SK-N-SH (cell line): Measurements from ENCODE around the gene RSAD2. TPM values are rescaled to one million over a fixed set of nuclear protein-coding genes. Genes with fewer than 3 reads are reported as not detected.

Experiments used
- CTCF ChIA-PET: fragments of 300-600, 350-600 bp; formaldehyde crosslinking; extraction: SDS; loops from one replicate; lab custom pipeline; 2021; lab: Yijun Ruan, JAX
- POLR2A ChIA-PET: fragments of 350-600 bp; sonication (Branson Sonifier 250); formaldehyde crosslinking; extraction: SDS; loops from one replicate; lab custom pipeline; 2020; ENCODE audit warnings: antibody characterized with exemption, inconsistent platforms; lab: Yijun Ruan, JAX
- DNase-seq: peaks from one replicate; pipeline ENCODE4 v3.0.0; 2012
- H2AFZ ChIP-seq: fragments of 200-600 bp; sonication (generic); 2 replicates; pipeline ENCODE4 v1.8.1; 2016; ENCODE audit warnings: antibody characterized with exemption, mild to moderate bottlenecking, low read depth
- H3F3A ChIP-seq: fragments of 200-600 bp; sonication (generic); replicated peaks from 2 replicates; pipeline ENCODE3; 2016; ENCODE audit warnings: antibody characterized with exemption, mild to moderate bottlenecking; ENCODE audit not compliant: insufficient read depth
- H3K27ac ChIP-seq, 2 experiments: fragments of 200-500 bp in 1 of 2; fragments of 200-600 bp in 1 of 2; sonication (Bioruptor generic) in 1 of 2; sonication (generic), shearing (Covaris generic) in 1 of 2; 2 replicates each; pipeline versions ENCODE4 v1.5.1 to v1.6.1; 2014 to 2016; ENCODE audit warnings: low read depth in 2 of 2, inconsistent platforms in 1 of 2, low read length in 1 of 2, mild to moderate bottlenecking in 1 of 2, mixed read lengths in 1 of 2
- H3K27me3 ChIP-seq: fragments of 200-600 bp; sonication (generic), shearing (Covaris generic); 2 replicates; pipeline ENCODE4 v1.6.1; 2016; ENCODE audit warnings: mixed run types; ENCODE audit not compliant: insufficient read depth
- H3K36me3 ChIP-seq, 2 experiments: fragments of 200-500 bp in 1 of 2; fragments of 200-600 bp in 1 of 2; sonication (Bioruptor generic) in 1 of 2; sonication (generic) in 1 of 2; replicated peaks in 1 of 2; 2 replicates each; pipeline versions ENCODE3 to v1.5.1; 2014 to 2016; ENCODE audit warnings: low read length in 1 of 2, mild to moderate bottlenecking in 1 of 2; ENCODE audit not compliant: insufficient read depth in 2 of 2, control insufficient read depth in 1 of 2
- H3K4me1 ChIP-seq, 2 experiments: fragments of 200-500 bp in 1 of 2; fragments of 200-600 bp in 1 of 2; sonication (Bioruptor generic) in 1 of 2; sonication (generic), shearing (Covaris generic) in 1 of 2; 2 replicates each; pipeline versions ENCODE4 v1.5.1 to v1.6.1; 2014 to 2016; ENCODE audit warnings: low read depth in 1 of 2, low read length in 1 of 2, mixed run types in 1 of 2; ENCODE audit not compliant: insufficient read depth in 2 of 2, control insufficient read depth in 1 of 2
- H3K4me2 ChIP-seq: fragments of 200-600 bp; sonication (generic), shearing (Covaris generic); 2 replicates; pipeline ENCODE4 v1.6.1; 2017; ENCODE audit warnings: mixed run types
- H3K4me3 ChIP-seq, 2 experiments: fragments of 200-500 bp in 1 of 2; fragments of 200-600 bp in 1 of 2; sonication (Bioruptor generic) in 1 of 2; sonication (generic), shearing (Covaris generic) in 1 of 2; 2 replicates each; pipeline versions ENCODE4 v1.5.1 to v1.8.1; 2014 to 2016; ENCODE audit warnings: low read depth in 2 of 2, inconsistent platforms in 1 of 2, low read length in 1 of 2, mild to moderate bottlenecking in 1 of 2, mixed read lengths in 1 of 2, moderate library complexity in 1 of 2
- H3K79me2 ChIP-seq: fragments of 200-600 bp; sonication (generic); 2 replicates; pipeline ENCODE4 v1.8.1; 2017; ENCODE audit warnings: mild to moderate bottlenecking; ENCODE audit not compliant: insufficient read depth
- H3K9ac ChIP-seq: fragments of 200-600 bp; sonication (generic); 2 replicates; pipeline ENCODE4 v1.6.1; 2017; ENCODE audit warnings: mixed run types
- H3K9me2 ChIP-seq: fragments of 200-600 bp; sonication (generic); 2 replicates; pipeline ENCODE4 v1.6.1; 2017; ENCODE audit warnings: mixed run types
- H3K9me3 ChIP-seq: fragments of 200-600 bp; sonication (generic); 2 replicates; pipeline ENCODE4 v1.6.1; 2017; ENCODE audit warnings: mixed run types, mild to moderate bottlenecking, moderate library complexity
- H4K20me1 ChIP-seq: fragments of 200-600 bp; sonication (generic); 2 replicates; pipeline ENCODE4 v1.6.1; 2017; ENCODE audit warnings: mild to moderate bottlenecking, mixed run types; ENCODE audit not compliant: insufficient read depth
- CHD2 ChIP-seq: fragments of 150-350 bp; IDR thresholded peaks from 2 replicates; pipeline ENCODE4 v1.6.1; 2018; ENCODE audit warnings: low read length; ENCODE audit not compliant: partially characterized antibody
- EP300 ChIP-seq, 2 experiments: IDR thresholded peaks; 2 replicates each; pipeline versions ENCODE4 v1.4.0 to v1.6.1; 2012; ENCODE audit warnings: borderline replicate concordance in 1 of 2, low read depth in 1 of 2, low read length in 1 of 2
- EZH2phosphoT487 ChIP-seq: fragments of 200-600 bp; sonication (generic); IDR thresholded peaks from 2 replicates; pipeline ENCODE4 v1.6.1; 2017; ENCODE audit warnings: low read depth, mixed run types, mild to moderate bottlenecking, antibody characterized with exemption, moderate library complexity, borderline replicate concordance
- FOSL2 ChIP-seq: IDR thresholded peaks from 2 replicates; pipeline ENCODE4 v1.4.0; 2012; ENCODE audit warnings: low read depth, mild to moderate bottlenecking, moderate library complexity, borderline replicate concordance
- FOXJ3 ChIP-seq: sonication (generic); formaldehyde crosslinking; IDR thresholded peaks from 2 replicates; pipeline ENCODE4 v1.5.1; 2020; ENCODE audit warnings: mild to moderate bottlenecking, missing genetic modification reagents
- FOXM1 ChIP-seq: IDR thresholded peaks from 2 replicates; pipeline ENCODE4 v1.4.0; 2012; ENCODE audit warnings: low read depth, mild to moderate bottlenecking
- GABPA ChIP-seq: IDR thresholded peaks from 2 replicates; pipeline ENCODE4 v1.4.0; 2012; ENCODE audit warnings: low read depth, mild to moderate bottlenecking
- GATA2 ChIP-seq: sonication (generic); formaldehyde crosslinking; IDR thresholded peaks from 2 replicates; pipeline ENCODE4 v1.5.0; 2020; ENCODE audit warnings: mild to moderate bottlenecking, missing genetic modification reagents
- IRF3 ChIP-seq: fragments of 150-350 bp; IDR thresholded peaks from 2 replicates; pipeline ENCODE4 v1.6.1; 2016; ENCODE audit warnings: mild to moderate bottlenecking, low read depth, low read length
- JUND ChIP-seq: IDR thresholded peaks from 2 replicates; pipeline ENCODE4 v1.4.0; 2012
- MXI1 ChIP-seq: IDR thresholded peaks from 2 replicates; pipeline ENCODE4 v1.6.1; 2012; ENCODE audit warnings: mild to moderate bottlenecking, low read depth, low read length, improper control_type of control experiment
- NFIC ChIP-seq: IDR thresholded peaks from 2 replicates; pipeline ENCODE4 v1.4.0; 2012; ENCODE audit warnings: borderline replicate concordance
- NRF1 ChIP-seq: IDR thresholded peaks from 2 replicates; pipeline ENCODE4 v1.6.1; 2012; ENCODE audit warnings: low read depth, mild to moderate bottlenecking, low read length
- POLR2AphosphoS5 ChIP-seq: IDR thresholded peaks from 2 replicates; pipeline ENCODE4 v1.6.1; 2012; ENCODE audit warnings: low read depth, low read length
- RCOR1 ChIP-seq: fragments of 150-350 bp; IDR thresholded peaks from 2 replicates; pipeline ENCODE4 v1.6.1; 2017; ENCODE audit warnings: antibody characterized with exemption, low read length
- RFX5 ChIP-seq: IDR thresholded peaks from 2 replicates; pipeline ENCODE4 v1.6.1; 2012; ENCODE audit warnings: mild to moderate bottlenecking, improper control_type of control experiment, low read length
- TAF1 ChIP-seq: IDR thresholded peaks from 2 replicates; pipeline ENCODE4 v1.6.1; 2012; ENCODE audit warnings: low read depth, mild to moderate bottlenecking, low read length, moderate library complexity, borderline replicate concordance
- TCF12 ChIP-seq: IDR thresholded peaks from 2 replicates; pipeline ENCODE4 v1.4.0; 2012
- TEAD4 ChIP-seq: IDR thresholded peaks from 2 replicates; pipeline ENCODE4 v1.4.0; 2012; ENCODE audit warnings: mild to moderate bottlenecking, borderline replicate concordance; ENCODE audit not compliant: insufficient read depth
- USF1 ChIP-seq: IDR thresholded peaks from 2 replicates; pipeline ENCODE4 v1.4.0; 2012; ENCODE audit warnings: low read depth, borderline replicate concordance
- YY1 ChIP-seq: IDR thresholded peaks from 2 replicates; pipeline ENCODE4 v1.4.0; 2012; ENCODE audit warnings: low read depth, mild to moderate bottlenecking
- WGBS: methylation state at CpG from one replicate; pipeline ENCODE4 v1.1.6; 2017; ENCODE audit warnings: low lambda C conversion rate; 5-methylcytosine and 5-hydroxymethylcytosine counted together
- polyA plus RNA-seq, 3 experiments: library from polyadenylated mRNA; depleted of rRNA; stranded (reverse); fragments of >200 nt; gene quantifications; 2 replicates each; pipeline ENCODE4 v1.2.3, GENCODE V29; 2012
- TF ChIP-seq, protein P1 (sequence below): IDR thresholded peaks from 2 replicates; pipeline ENCODE4 v1.4.0; 2012; ENCODE audit warnings: low read depth
- TF ChIP-seq, protein P2 (sequence below): IDR thresholded peaks from 2 replicates; pipeline ENCODE4; 2012
- TF ChIP-seq, protein P3 (sequence below): IDR thresholded peaks from 2 replicates; pipeline ENCODE4 v1.4.0; 2012; ENCODE audit warnings: low read depth, borderline replicate concordance

RSAD2 gene
- polyA plus RNA-seq, 1 of the 3 experiments (the other 2 are of a cell fraction): 0.35 TPM

DNA sequence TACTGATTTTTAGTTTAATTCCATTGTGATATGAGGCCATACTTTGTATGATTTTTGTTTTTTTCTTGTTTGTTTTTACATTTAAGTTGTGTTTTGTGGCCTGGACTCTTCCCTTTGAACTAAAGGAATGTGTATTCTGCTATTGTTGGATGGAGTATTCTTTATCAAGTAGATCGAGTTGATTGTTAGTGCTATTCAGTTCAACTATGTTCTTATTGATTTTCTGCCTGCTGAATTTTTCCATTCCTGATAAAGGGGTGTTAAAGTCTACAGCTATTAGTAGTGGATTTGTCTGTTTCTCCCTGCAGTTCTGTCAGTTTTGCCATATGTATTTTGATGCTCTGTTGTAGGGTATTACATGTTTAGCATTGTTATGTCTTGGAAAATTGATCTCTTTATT lies 54.2 kb downstream of the RSAD2 start:
- CTCF ChIA-PET: interaction anchor here (1.3 to 25.9 kb wide), 7 partner anchors 10 to 84 kb away, joined by 3 to 437 read pairs (median 7); partner anchors contain the start of gene RNF144A

DNA sequence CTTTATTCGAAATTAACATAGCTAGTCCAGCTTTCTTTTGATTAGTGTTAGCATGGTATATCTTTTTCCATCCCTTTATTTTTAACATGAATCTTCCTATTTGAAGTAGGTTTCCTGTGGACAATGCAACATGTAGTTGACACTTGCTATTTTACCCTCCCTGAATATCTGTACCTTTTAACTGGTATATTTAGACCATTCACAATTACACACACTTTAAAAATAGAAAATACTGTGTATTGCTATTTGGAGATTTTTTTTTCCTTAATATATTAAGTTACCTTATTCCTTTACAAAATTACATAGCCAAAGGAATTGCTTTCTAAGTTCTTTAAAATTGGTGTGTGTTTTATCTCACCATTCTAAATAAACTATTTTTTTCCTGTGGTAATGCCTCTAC lies 54.6 kb downstream of the RSAD2 start:
- Histone ChIP-seq H3K9me2 (no peaks in the 10 kb centered on the region), H3K9ac (no peak overlapping the region), H3K4me2 (no peak overlapping the region), H3K4me3 (no peak overlapping the region), H3K9me3 (no peaks in the 10 kb centered on the region), H3K36me3 (no peaks in the 10 kb centered on the region), H3K27me3 (no peaks in the 10 kb centered on the region), H3F3A (no peaks in the 10 kb centered on the region), H3K79me2 (peaks cover 68% of the 10 kb centered on the region), H3K27ac (no peak overlapping the region), H3K4me1 (peaks cover 0 to 35% of the 10 kb centered on the region in 2 experiments; a peak in 2 of 4 replicates), H2AFZ (no peak overlapping the region), H4K20me1 (peaks cover 26% of the 10 kb centered on the region)
- ChIA-PET POLR2A (no interaction called here), CTCF (interaction anchor here (1.0 to 25.9 kb wide), 8 partner anchors 9 to 83 kb away, joined by 3 to 437 read pairs (median 6); partner anchors contain the start of gene RNF144A)
- no peak for DNase-seq
- 87% methylated on average over 1 of the region's 1 CpG for WGBS
- TF ChIP-seq EZH2phosphoT487 (no peak), NFIC (no peak), FOSL2 (no peak), EP300 (IDR thresholded peaks at IDR 0.05; ENCODE audit: borderline replicate concordance in 1 of 2, low read depth in 1 of 2, low read length in 1 of 2) (no peak), MXI1 (no peak), IRF3 (no peak), RCOR1 (no peak), POLR2AphosphoS5 (no peak), RFX5 (no peak), TEAD4 (no peak), GATA2 (CRISPR knock-in tag) (no peak), FOXM1 (no peak)
- TF ChIP-seq, protein P1, sequence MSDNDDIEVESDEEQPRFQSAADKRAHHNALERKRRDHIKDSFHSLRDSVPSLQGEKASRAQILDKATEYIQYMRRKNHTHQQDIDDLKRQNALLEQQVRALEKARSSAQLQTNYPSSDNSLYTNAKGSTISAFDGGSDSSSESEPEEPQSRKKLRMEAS: no peak

More for the DNA sequence above, 54.2 kb downstream of the RSAD2 start:
- POLR2A ChIA-PET: no interaction called here
- no peak overlapping the region for H3K4me2 ChIP-seq
- no peak for DNase-seq
- H3K27ac ChIP-seq: no peak overlapping the region
- H3K9me2 ChIP-seq: no peaks in the 10 kb centered on the region
- peaks cover 64% of the 10 kb centered on the region for H3K79me2 ChIP-seq
- H3K9me3 ChIP-seq: no peaks in the 10 kb centered on the region
- no peak overlapping the region for H2AFZ ChIP-seq
- peaks cover 0 to 35% of the 10 kb centered on the region in 2 experiments; a peak in 2 of 4 replicates for H3K4me1 ChIP-seq
- TF ChIP-seq GABPA (no peak), EZH2phosphoT487 (no peak), RCOR1 (no peak), TAF1 (no peak), YY1 (no peak), TCF12 (no peak), JUND (no peak), FOXJ3 (CRISPR knock-in tag) (no peak), GATA2 (CRISPR knock-in tag) (no peak), CHD2 (no peak), USF1 (no peak), NRF1 (no peak), TEAD4 (no peak)
- TF ChIP-seq, protein P2, sequence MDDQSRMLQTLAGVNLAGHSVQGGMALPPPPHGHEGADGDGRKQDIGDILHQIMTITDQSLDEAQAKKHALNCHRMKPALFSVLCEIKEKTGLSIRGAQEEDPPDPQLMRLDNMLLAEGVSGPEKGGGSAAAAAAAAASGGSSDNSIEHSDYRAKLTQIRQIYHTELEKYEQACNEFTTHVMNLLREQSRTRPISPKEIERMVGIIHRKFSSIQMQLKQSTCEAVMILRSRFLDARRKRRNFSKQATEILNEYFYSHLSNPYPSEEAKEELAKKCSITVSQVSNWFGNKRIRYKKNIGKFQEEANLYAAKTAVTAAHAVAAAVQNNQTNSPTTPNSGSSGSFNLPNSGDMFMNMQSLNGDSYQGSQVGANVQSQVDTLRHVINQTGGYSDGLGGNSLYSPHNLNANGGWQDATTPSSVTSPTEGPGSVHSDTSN: no peak
- TF ChIP-seq, protein P3, sequence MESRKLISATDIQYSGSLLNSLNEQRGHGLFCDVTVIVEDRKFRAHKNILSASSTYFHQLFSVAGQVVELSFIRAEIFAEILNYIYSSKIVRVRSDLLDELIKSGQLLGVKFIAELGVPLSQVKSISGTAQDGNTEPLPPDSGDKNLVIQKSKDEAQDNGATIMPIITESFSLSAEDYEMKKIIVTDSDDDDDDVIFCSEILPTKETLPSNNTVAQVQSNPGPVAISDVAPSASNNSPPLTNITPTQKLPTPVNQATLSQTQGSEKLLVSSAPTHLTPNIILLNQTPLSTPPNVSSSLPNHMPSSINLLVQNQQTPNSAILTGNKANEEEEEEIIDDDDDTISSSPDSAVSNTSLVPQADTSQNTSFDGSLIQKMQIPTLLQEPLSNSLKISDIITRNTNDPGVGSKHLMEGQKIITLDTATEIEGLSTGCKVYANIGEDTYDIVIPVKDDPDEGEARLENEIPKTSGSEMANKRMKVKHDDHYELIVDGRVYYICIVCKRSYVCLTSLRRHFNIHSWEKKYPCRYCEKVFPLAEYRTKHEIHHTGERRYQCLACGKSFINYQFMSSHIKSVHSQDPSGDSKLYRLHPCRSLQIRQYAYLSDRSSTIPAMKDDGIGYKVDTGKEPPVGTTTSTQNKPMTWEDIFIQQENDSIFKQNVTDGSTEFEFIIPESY: no peak
- H3F3A ChIP-seq: no peaks in the 10 kb centered on the region
- no peak overlapping the region for H3K9ac ChIP-seq
- H3K36me3 ChIP-seq: no peaks in the 10 kb centered on the region
- no peak overlapping the region for H3K4me3 ChIP-seq
- H4K20me1 ChIP-seq: peaks cover 26% of the 10 kb centered on the region; the same call in 1 of the 2 replicates
- H3K27me3 ChIP-seq: no peaks in the 10 kb centered on the region
- WGBS: 97% methylated on average over 1 of the region's 1 CpG
